Mononuclear cell (primary cell): ENCODE results near the gene NR2E1. TPM values are rescaled to one million over a fixed set of nuclear protein-coding genes. Genes with fewer than 3 reads are reported as not detected.

Source experiments
- H3K27me3 ChIP-seq: 2 replicates; pipeline ENCODE4 v1.6.0; 2011; ENCODE audit warnings: low read length, control low read depth; ENCODE audit not compliant: insufficient read depth
- H3K4me1 ChIP-seq: 2 replicates; pipeline ENCODE4 v1.5.1; 2011; ENCODE audit warnings: mild to moderate bottlenecking, low read length, control low read depth; ENCODE audit not compliant: insufficient read depth
- H3K4me3 ChIP-seq: 2 replicates; pipeline ENCODE4 v1.5.1; 2011; ENCODE audit warnings: mild to moderate bottlenecking, low read length, moderate library complexity
- H3K9me3 ChIP-seq: 2 replicates; pipeline ENCODE4 v1.5.1; 2011; ENCODE audit warnings: low read depth, mild to moderate bottlenecking, control low read depth, low read length
- total RNA-seq: library from RNA; depleted of rRNA; stranded (reverse); fragments of >200 nt; gene quantifications from one replicate; pipeline ENCODE4 v1.2.3, GENCODE V29; 2012

NR2E1 gene
- total RNA-seq, 1 donor: not detected

DNA sequence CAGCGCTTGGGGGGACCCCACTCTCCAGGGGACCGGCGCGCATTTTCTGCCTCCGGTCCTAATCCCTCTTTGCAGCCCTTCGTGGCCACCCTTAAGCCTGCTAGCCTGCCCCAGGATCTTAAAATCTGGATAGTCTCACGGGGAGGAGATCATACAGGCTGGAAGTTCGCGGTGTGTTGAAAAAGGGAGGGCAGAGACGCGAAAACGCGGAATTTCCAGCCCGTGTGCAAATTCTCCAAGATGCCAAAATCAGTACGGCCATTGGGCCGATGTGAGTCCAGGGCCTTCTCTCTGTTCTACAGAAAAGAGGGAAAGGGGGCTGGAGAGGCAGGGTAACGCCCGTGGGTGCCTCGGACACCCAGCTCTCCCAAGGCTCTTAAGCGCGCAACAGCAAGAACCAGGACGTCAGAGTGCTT, 9.4 kb downstream of the NR2E1 start:
- no peak overlapping the region for H3K4me3 ChIP-seq
- peaks cover 28% of the 10 kb centered on the region for H3K4me1 ChIP-seq
- H3K9me3 ChIP-seq: no peaks in the 10 kb centered on the region
- H3K27me3 ChIP-seq: peaks cover 100% of the 10 kb centered on the region

GRCh38 chr6:108175592-108176279, 9.9 kb downstream of the NR2E1 start:
- Histone ChIP-seq H3K4me3 (peak overlapping the region; percentile 16), H3K4me1 (peaks cover 24% of the 10 kb centered on the region), H3K27me3 (peaks cover 100% of the 10 kb centered on the region), H3K9me3 (no peaks in the 10 kb centered on the region)

GRCh38 chr6:108176281-108177089, 10.7 kb downstream of the NR2E1 start:
- Histone ChIP-seq H3K4me1 (peaks cover 24% of the 10 kb centered on the region), H3K9me3 (no peaks in the 10 kb centered on the region), H3K4me3 (peak overlapping the region; percentile 16), H3K27me3 (peaks cover 100% of the 10 kb centered on the region)

DNA sequence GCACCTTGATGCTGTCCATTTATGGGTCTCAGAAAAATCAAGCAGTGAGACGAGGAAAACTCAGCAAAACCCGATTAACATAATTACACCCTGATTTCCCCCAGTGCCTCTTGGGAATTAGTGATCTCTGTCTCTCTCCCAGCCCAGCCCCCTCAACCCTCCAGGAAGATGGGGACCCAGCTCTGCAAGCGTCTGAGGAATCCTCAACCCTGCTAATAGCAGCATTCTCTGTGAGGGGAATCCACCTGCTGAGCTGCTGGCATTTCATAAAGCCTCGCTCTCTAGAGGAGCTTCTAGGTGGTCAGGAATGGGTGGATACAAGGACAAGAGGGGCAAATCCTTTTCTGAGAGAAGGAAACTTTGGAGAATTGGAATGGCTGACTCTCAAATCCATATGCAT, 13.9 kb downstream of the NR2E1 start:
- Histone ChIP-seq H3K27me3 (peaks cover 70% of the 10 kb centered on the region), H3K4me1 (peaks cover 15% of the 10 kb centered on the region), H3K4me3 (no peak overlapping the region), H3K9me3 (no peaks in the 10 kb centered on the region)

- no peaks in the 10 kb centered on the region for H3K9me3 ChIP-seq
- no peak overlapping the region for H3K4me3 ChIP-seq
- H3K27me3 ChIP-seq: peaks cover 68% of the 10 kb centered on the region
- H3K4me1 ChIP-seq: peaks cover 14% of the 10 kb centered on the region
Observed at GRCh38 chr6:108180266-108180665, 14.4 kb downstream of the NR2E1 start.

DNA sequence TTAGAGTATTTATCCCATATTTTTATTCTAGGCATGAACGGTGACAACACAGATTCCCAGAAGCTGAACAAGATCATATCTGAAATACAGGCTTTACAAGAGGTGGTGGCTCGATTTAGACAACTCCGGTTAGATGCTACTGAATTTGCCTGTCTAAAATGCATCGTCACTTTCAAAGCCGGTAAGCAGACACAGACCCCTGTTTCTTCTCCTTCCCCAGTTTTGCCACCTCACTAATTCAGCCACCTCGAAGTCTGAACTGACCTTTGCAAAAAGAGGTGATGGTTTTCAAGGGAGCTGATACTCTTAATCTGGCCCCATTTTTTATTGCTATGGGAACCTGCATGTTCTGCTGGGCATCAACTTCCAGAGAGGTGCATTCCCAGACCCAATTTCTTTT, 15.0 kb downstream of the NR2E1 start:
- H3K4me3 ChIP-seq: no peak overlapping the region
- H3K9me3 ChIP-seq: no peaks in the 10 kb centered on the region
- H3K27me3 ChIP-seq: peaks cover 68% of the 10 kb centered on the region
- H3K4me1 ChIP-seq: peaks cover 9% of the 10 kb centered on the region

GRCh38 chr6:108186226-108186625, 20.4 kb downstream of the NR2E1 start:
- no peaks in the 10 kb centered on the region for H3K9me3 ChIP-seq
- H3K4me1 ChIP-seq: no peaks in the 10 kb centered on the region
- H3K27me3 ChIP-seq: peaks cover 23% of the 10 kb centered on the region
- H3K4me3 ChIP-seq: no peak overlapping the region

- Histone ChIP-seq H3K27me3 (peaks cover 18% of the 10 kb centered on the region), H3K9me3 (no peaks in the 10 kb centered on the region)
Observed at GRCh38 chr6:108187519-108187918, 21.7 kb downstream of the NR2E1 start.

DNA sequence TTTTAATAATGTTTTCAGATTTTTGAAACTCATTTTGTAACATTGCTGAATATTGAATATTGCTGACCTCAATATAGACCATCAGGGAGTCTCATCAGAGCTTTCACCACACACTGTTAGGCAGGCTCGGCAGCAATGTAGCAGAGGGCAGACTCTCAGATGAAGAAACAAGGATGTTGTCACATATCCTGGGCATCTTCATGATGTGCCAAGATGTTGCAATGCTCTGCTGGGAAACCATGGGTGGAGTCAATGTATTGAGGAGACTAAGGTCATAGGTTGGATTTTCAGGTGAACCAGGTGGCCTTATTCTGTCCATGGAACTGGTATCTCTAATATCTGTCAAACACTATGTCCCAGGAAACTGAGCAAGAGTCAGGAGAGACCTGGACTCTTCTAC, 27.3 kb downstream of the NR2E1 start:
- Histone ChIP-seq H3K27me3 (no peaks in the 10 kb centered on the region), H3K9me3 (no peaks in the 10 kb centered on the region), H3K4me3 (no peak overlapping the region)

More at GRCh38 chr6:108187519-108187918, 21.7 kb downstream of the NR2E1 start:
- no peaks in the 10 kb centered on the region for H3K4me1 ChIP-seq
- H3K4me3 ChIP-seq: no peak overlapping the region

GRCh38 chr6:108193835-108194234, 28.0 kb downstream of the NR2E1 start:
- H3K9me3 ChIP-seq: no peaks in the 10 kb centered on the region
- no peaks in the 10 kb centered on the region for H3K27me3 ChIP-seq
- H3K4me3 ChIP-seq: no peak overlapping the region
- peaks cover 10% of the 10 kb centered on the region for H3K4me1 ChIP-seq

More for the DNA sequence above, 27.3 kb downstream of the NR2E1 start:
- peaks cover 10% of the 10 kb centered on the region for H3K4me1 ChIP-seq

DNA sequence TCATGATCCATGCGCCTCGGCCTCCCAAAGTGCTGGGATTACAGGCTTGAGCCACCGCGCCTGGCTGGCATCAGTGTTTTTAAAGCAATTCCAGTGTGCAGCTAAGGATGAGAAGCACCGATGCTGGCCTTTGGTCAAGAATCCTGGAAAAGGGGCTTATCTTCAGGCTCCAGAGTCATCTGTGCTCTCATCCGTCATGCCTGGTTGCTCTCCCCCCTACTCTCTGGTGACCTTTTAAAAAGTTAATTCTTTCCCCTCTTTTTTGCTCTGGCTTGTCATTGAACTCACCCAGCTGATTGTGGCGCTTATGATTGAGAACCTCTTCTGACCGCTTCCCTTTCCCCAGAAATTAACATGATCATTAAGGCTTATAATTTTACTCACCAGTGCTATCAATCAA, 28.7 kb downstream of the NR2E1 start:
- Histone ChIP-seq H3K4me1 (peaks cover 10% of the 10 kb centered on the region), H3K27me3 (no peaks in the 10 kb centered on the region), H3K9me3 (no peaks in the 10 kb centered on the region), H3K4me3 (no peak overlapping the region)

DNA sequence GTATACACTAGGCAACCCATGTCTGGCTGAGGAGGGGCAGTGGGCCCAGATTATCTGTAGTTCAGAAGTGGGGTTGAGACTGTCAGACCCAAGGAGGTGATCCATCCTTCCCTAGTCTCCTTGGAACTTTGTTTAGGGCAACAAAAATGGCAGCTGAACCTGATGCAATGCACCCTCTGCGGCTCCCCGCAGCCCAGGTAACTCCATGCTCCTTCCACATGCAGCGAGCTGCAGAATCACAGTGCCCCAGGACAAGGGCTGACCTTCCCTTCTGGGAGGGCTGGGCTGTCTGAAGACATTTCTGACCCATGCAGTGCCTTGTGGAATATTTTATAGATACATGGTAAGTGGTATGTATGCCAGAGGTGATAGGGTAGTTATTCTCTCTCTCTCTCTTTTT, 29.4 kb downstream of the NR2E1 start:
- Histone ChIP-seq H3K27me3 (no peaks in the 10 kb centered on the region), H3K4me1 (peaks cover 10% of the 10 kb centered on the region), H3K9me3 (no peaks in the 10 kb centered on the region), H3K4me3 (no peak overlapping the region)

DNA sequence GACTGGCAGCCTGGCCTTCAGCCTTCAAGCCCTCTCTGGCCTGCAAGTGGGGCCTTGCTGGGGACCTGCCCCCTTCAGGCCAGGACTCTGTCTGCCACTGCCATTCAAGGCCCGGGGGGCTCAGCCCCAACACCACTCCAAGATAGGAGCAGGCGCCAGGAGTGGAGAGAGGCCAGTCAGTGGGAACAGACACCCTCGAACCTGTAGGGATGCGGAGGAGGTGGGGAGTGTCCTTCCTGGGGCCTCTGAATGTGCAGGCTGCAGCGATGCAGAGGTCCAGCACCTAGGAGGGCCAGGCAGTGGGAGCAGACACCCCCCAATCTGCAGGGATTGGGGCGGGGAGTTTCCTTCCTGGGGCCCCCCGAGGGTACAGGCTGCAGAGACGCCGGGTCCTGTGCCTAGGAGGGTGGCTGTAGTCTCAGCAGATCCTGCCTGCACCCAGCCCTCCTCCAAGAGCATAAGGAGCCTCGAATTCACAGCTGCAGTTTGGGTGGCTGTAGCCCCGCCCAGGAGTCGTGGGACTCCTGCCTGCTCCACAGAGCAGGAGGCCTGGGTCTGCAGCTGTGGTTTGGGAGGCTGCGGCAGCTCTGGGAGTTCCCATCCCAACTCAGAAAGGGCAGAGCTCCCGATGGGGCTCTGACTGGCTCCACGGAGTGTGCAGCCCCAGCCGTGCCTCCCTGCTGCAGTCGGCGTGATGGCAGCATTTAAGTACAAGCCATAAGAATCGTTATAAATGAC, 33.1 kb downstream of the NR2E1 start:
- Histone ChIP-seq H3K27me3 (no peaks in the 10 kb centered on the region), H3K4me3 (no peak overlapping the region), H3K9me3 (no peaks in the 10 kb centered on the region), H3K4me1 (no peaks in the 10 kb centered on the region)

DNA sequence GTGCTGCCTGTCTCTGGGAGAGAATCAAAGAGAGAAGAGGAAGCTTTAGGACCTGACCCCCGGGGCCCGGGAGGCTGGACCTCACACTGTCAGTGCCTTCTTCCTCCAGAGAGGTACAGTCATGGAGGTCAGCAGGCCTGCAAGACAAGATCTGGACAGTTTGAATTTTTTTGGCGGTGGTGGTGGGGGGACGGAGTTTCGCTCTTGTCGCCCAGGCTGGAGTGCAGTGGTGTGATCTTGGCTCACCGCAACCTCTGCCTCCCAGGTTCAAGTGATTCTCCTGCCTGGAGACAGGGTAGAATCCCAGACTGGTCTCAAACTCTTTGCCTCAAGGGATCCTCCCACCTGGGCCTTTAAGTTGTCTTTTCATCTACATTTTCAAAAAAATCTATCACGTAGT, 34.4 kb downstream of the NR2E1 start:
- H3K9me3 ChIP-seq: no peaks in the 10 kb centered on the region
- H3K27me3 ChIP-seq: no peaks in the 10 kb centered on the region
- no peak overlapping the region for H3K4me3 ChIP-seq
- H3K4me1 ChIP-seq: no peaks in the 10 kb centered on the region

DNA sequence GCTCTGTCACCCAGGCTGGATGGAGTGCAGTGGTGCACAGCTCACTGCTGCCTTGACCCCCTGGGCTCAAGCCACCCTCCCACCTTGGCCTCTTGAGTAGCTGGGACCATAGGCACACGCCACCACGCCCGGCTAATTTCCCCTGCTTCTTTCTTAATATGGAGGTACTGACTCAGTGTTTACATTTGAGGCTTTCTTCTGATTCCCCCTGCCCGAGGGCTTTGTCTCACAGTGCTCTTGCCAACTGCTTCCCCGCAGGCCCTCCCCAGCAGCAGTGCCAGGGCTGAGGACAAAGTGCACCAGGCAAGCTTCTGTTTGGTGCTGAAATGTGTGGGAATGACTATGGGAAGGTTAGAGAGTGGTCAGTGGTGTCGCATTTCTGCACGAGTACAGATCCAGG, 34.8 kb downstream of the NR2E1 start:
- H3K9me3 ChIP-seq: no peaks in the 10 kb centered on the region
- H3K27me3 ChIP-seq: no peaks in the 10 kb centered on the region
- no peaks in the 10 kb centered on the region for H3K4me1 ChIP-seq
- no peak overlapping the region for H3K4me3 ChIP-seq
